WTC11 (cell line): ENCODE measurements around the gene RAB40B. TPM values are rescaled to one million over a fixed set of nuclear protein-coding genes. Genes with fewer than 3 reads are reported as not detected.

Source experiments
- ATAC-seq: fragments of 200-7000 bp; cut with Tn5 transposase; 2 replicates; pipeline ENCODE4 v1.10.0; 2021; ENCODE audit warnings: mild to moderate bottlenecking, moderate library complexity
- CTCF ChIA-PET: fragments of 300-600 bp; sonication (Branson Sonifier 250); formaldehyde crosslinking; loops from one replicate; lab custom pipeline; 2021; ENCODE audit warnings: antibody characterized with exemption; lab: Charles Lee
- POLR2A ChIA-PET: fragments of 350-600 bp; sonication (Branson Sonifier 250); formaldehyde crosslinking; loops from one replicate; lab custom pipeline; 2021; ENCODE audit warnings: antibody characterized with exemption; lab: Charles Lee
- DNase-seq: peaks from one replicate; pipeline ENCODE4 v3.0.0; 2021; ENCODE audit warnings: low spot score
- H3K27ac Mint-ChIP-seq: 2 replicates; pipeline ENCODE4 v1.8.0; 2021; ENCODE audit warnings: mixed read lengths
- H3K27me3 Mint-ChIP-seq: 2 replicates; pipeline ENCODE4 v1.8.0; 2021; ENCODE audit warnings: low read depth, mild to moderate bottlenecking, moderate library complexity, mixed read lengths
- H3K36me3 Mint-ChIP-seq: 2 replicates; pipeline ENCODE4 v1.8.0; 2021; ENCODE audit warnings: mixed read lengths
- H3K4me1 Mint-ChIP-seq: 2 replicates; pipeline ENCODE4 v1.8.0; 2022; ENCODE audit warnings: mixed read lengths
- H3K4me3 Mint-ChIP-seq: 2 replicates; pipeline ENCODE4 v1.8.0; 2021; ENCODE audit warnings: mild to moderate bottlenecking, moderate library complexity, mixed read lengths
- H3K9me3 Mint-ChIP-seq: 2 replicates; pipeline ENCODE4 v1.8.0; 2021; ENCODE audit warnings: mixed read lengths
- CDX4 ChIP-seq: fragments of 250-450 bp; sonication (Bioruptor Pico); IDR thresholded peaks from 2 replicates; pipeline ENCODE4 v1.9.0; 2021; ENCODE audit warnings: moderate library complexity, mild to moderate bottlenecking, inconsistent platforms, borderline replicate concordance
- CTCF ChIP-seq: fragments of 200-600 bp; IDR thresholded peaks from 2 replicates; pipeline ENCODE4 v1.8.0; 2022; ENCODE audit warnings: antibody characterized with exemption
- GABPB1 ChIP-seq: sonication (generic); formaldehyde crosslinking; IDR thresholded peaks from 2 replicates; pipeline ENCODE4 v1.8.1; 2023; ENCODE audit warnings: mild to moderate bottlenecking, missing genetic modification reagents
- HMGXB4 ChIP-seq: sonication (generic); formaldehyde crosslinking; IDR thresholded peaks from 2 replicates; pipeline ENCODE4 v1.8.1; 2023; ENCODE audit warnings: mild to moderate bottlenecking, moderate library complexity, missing genetic modification reagents
- JUN ChIP-seq: sonication (generic); formaldehyde crosslinking; IDR thresholded peaks from 2 replicates; pipeline ENCODE4 v1.8.0; 2023; ENCODE audit warnings: mild to moderate bottlenecking, missing genetic modification reagents
- MAX ChIP-seq: sonication (generic); formaldehyde crosslinking; IDR thresholded peaks from 2 replicates; pipeline ENCODE4 v1.8.0; 2022; ENCODE audit warnings: mild to moderate bottlenecking, missing genetic modification reagents
- MYBL2 ChIP-seq: sonication (generic); formaldehyde crosslinking; IDR thresholded peaks from 2 replicates; pipeline ENCODE4 v1.8.1; 2023; ENCODE audit warnings: mild to moderate bottlenecking, moderate library complexity, missing genetic modification reagents
- PRRX2 ChIP-seq: fragments of 250-450 bp; sonication (Bioruptor Pico); IDR thresholded peaks from 2 replicates; pipeline ENCODE4 v1.8.0; 2021; ENCODE audit warnings: mild to moderate bottlenecking
- RELA ChIP-seq: sonication (generic); formaldehyde crosslinking; IDR thresholded peaks from 2 replicates; pipeline ENCODE4 v1.8.1; 2022; ENCODE audit warnings: missing genetic modification reagents, mild to moderate bottlenecking, borderline replicate concordance
- SMAD3 ChIP-seq: sonication (generic); formaldehyde crosslinking; IDR thresholded peaks from 2 replicates; pipeline ENCODE4 v1.8.0; 2022; ENCODE audit warnings: missing genetic modification reagents, mild to moderate bottlenecking, borderline replicate concordance
- TCF7 ChIP-seq: sonication (generic); formaldehyde crosslinking; IDR thresholded peaks from 2 replicates; pipeline ENCODE4 v1.8.0; 2022; ENCODE audit warnings: mild to moderate bottlenecking, low read depth, missing genetic modification reagents, moderate library complexity
- TEAD1 ChIP-seq: sonication (generic); formaldehyde crosslinking; IDR thresholded peaks from 2 replicates; pipeline ENCODE4 v1.8.0; 2022; ENCODE audit warnings: mild to moderate bottlenecking, missing genetic modification reagents
- TP53 ChIP-seq: sonication (generic); formaldehyde crosslinking; IDR thresholded peaks from 2 replicates; pipeline ENCODE4 v1.8.1; 2023; ENCODE audit warnings: mild to moderate bottlenecking, missing genetic modification reagents
- total RNA-seq: library from RNA; stranded (reverse); gene quantifications from 3 replicates; pipeline ENCODE4 v1.2.3, GENCODE V29; 2021
- TF ChIP-seq, protein P1 (sequence below): sonication (generic); formaldehyde crosslinking; IDR thresholded peaks from 2 replicates; pipeline ENCODE4 v1.8.1; 2022; ENCODE audit warnings: low read depth, missing genetic modification reagents, borderline replicate concordance
- TF ChIP-seq, protein P2 (sequence below): sonication (generic); formaldehyde crosslinking; IDR thresholded peaks from 2 replicates; pipeline ENCODE4 v1.8.0; 2022; ENCODE audit warnings: missing genetic modification reagents

RAB40B gene
- total RNA-seq, 1 experiment from 2014 or later: 3.1 TPM

- Mint-ChIP-seq H3K4me3 (no peak overlapping the region), H3K36me3 (no peaks in the 10 kb centered on the region), H3K27ac (no peak overlapping the region), H3K9me3 (peaks cover 14% of the 10 kb centered on the region), H3K27me3 (no peaks in the 10 kb centered on the region; the same call in 1 of the 2 replicates), H3K4me1 (peaks cover 4% of the 10 kb centered on the region)
- ChIA-PET CTCF (interaction anchor here (0.7 to 1.5 kb wide), 2 partner anchors 9 to 101 kb away, joined by 3 read pairs; no protein-coding TSS in a partner anchor), POLR2A (no interaction called here)
- no peak for ATAC-seq
- no peak for DNase-seq
- TF ChIP-seq CDX4 (CRISPR knock-in tag) (no peak), SMAD3 (CRISPR knock-in tag) (no peak), PRRX2 (no peak), TEAD1 (CRISPR knock-in tag) (no peak), TP53 (CRISPR knock-in tag) (no peak), RELA (no peak), TCF7 (CRISPR knock-in tag) (no peak)
- TF ChIP-seq, protein P1, sequence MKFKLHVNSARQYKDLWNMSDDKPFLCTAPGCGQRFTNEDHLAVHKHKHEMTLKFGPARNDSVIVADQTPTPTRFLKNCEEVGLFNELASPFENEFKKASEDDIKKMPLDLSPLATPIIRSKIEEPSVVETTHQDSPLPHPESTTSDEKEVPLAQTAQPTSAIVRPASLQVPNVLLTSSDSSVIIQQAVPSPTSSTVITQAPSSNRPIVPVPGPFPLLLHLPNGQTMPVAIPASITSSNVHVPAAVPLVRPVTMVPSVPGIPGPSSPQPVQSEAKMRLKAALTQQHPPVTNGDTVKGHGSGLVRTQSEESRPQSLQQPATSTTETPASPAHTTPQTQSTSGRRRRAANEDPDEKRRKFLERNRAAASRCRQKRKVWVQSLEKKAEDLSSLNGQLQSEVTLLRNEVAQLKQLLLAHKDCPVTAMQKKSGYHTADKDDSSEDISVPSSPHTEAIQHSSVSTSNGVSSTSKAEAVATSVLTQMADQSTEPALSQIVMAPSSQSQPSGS (CRISPR knock-in tag): no peak
Measured at GRCh38 chr17:82670661-82671450, 27.6 kb downstream of the RAB40B start.

DNA sequence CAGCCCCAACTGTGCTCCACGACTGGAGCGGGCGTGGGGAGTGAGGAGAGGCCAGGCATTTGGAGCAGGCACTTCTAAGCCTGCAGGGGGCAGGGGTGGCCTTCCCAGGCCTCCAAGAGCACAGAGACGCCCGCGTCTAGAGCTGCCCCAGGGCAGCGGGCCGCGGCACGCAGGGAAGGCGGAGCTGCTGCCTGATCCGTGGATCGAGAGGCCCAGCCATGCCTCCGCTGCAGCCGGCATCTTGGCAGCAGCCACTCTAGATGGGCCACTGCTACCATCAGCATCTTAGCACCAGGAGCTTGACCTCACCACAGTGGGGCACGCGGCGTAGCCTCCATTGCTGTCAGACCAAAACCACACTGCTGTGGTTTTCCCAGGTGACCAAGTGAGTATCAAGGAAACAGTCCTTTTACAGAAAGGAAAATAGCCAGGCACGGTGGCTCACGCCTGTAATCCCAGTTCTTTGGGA, 29.8 kb downstream of the RAB40B start:
- TF ChIP-seq JUN (CRISPR knock-in tag) (no peak), GABPB1 (0 out of 2 replicates have a peak, but pooled peaks have one; percentile 15), CTCF (0 out of 2 replicates have a peak, but pooled peaks have one; percentile 21), MYBL2 (no peak), HMGXB4 (CRISPR knock-in tag) (0 out of 2 replicates have a peak, but pooled peaks have one; percentile 54), MAX (CRISPR knock-in tag) (peak; percentile 67; the same call in 1 of the 2 replicates)
- TF ChIP-seq, protein P2, sequence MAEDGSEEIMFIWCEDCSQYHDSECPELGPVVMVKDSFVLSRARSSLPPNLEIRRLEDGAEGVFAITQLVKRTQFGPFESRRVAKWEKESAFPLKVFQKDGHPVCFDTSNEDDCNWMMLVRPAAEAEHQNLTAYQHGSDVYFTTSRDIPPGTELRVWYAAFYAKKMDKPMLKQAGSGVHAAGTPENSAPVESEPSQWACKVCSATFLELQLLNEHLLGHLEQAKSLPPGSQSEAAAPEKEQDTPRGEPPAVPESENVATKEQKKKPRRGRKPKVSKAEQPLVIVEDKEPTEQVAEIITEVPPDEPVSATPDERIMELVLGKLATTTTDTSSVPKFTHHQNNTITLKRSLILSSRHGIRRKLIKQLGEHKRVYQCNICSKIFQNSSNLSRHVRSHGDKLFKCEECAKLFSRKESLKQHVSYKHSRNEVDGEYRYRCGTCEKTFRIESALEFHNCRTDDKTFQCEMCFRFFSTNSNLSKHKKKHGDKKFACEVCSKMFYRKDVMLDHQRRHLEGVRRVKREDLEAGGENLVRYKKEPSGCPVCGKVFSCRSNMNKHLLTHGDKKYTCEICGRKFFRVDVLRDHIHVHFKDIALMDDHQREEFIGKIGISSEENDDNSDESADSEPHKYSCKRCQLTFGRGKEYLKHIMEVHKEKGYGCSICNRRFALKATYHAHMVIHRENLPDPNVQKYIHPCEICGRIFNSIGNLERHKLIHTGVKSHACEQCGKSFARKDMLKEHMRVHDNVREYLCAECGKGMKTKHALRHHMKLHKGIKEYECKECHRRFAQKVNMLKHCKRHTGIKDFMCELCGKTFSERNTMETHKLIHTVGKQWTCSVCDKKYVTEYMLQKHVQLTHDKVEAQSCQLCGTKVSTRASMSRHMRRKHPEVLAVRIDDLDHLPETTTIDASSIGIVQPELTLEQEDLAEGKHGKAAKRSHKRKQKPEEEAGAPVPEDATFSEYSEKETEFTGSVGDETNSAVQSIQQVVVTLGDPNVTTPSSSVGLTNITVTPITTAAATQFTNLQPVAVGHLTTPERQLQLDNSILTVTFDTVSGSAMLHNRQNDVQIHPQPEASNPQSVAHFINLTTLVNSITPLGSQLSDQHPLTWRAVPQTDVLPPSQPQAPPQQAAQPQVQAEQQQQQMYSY (CRISPR knock-in tag): 0 out of 2 replicates have a peak, but pooled peaks have one; percentile 40
- TF ChIP-seq, all 79 proteins: peak for 5
- Mint-ChIP-seq H3K27me3 (no peaks in the 10 kb centered on the region), H3K36me3 (no peaks in the 10 kb centered on the region), H3K4me3 (0 out of 2 replicates have a peak overlapping the region, but pooled peaks have one; percentile 26), H3K4me1 (peaks cover 4% of the 10 kb centered on the region), H3K9me3 (peaks cover 14% of the 10 kb centered on the region), H3K27ac (peak overlapping the region; percentile 83; the same call in 1 of the 2 replicates)
- ATAC-seq (peak; percentile 98), DNase-seq (peak; percentile 79)
- POLR2A ChIA-PET: interaction anchor here (1.1 kb wide), 1 partner anchor 87 kb away, joined by 3 read pairs; no protein-coding TSS in a partner anchor
- CTCF ChIA-PET: interaction anchor here (0.6 to 2.0 kb wide), 35 partner anchors 9 to 306 kb away, joined by 3 to 15 read pairs (median 6); partner anchors contain the start of genes FN3KRP and RAB40B
